GM19397 (cell line): ENCODE results near the gene BHLHE23.
A peak's percentile ranks its signal among the peaks of the same experiment; 100 is the strongest.

ENCODE experiments used
- ATAC-seq: cut with Tn5 transposase; IDR thresholded peaks from one replicate; pipeline ENCODE4 v1.9.1; 2021; ENCODE audit warnings: mild to moderate bottlenecking, moderate library complexity; ENCODE audit not compliant: unreplicated experiment

Gene BHLHE23

DNA sequence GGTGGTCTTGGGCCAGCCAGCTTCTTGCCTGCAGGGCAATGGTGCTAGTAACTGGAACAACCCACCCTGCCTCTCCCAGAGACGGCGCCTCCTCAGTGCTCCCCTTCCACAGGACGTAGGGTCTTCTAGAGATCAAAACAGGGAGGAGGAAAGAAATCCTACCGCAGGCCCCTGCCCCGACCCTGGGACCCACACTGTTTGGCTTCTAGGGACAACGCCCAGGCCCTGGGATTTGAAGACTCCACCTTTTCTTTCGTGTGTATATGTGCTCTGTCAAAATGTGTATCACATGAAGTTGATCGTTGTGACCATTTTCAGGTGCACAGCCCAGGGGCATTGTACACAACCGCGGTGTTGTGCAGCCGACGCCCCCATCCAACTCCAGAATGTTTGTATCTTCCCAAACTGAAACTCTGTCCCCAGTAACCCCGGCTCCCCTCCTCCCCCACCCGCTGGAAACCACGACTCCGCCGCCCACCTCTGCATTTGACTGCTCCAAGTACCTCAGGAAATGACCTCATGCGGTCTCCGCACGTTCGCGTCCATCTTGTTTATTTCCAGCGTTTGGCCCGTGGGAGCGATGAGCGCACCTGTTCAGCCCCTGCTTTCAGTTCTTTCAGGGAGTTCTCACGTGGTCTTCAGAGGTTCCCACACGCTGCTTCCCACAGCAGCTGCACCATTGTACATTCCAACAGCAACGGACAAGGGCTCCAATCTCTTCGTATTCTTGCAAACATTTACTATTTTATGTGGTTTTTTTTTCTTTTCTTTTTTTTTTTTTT is 3.4 kb upstream of the BHLHE23 start:
- peak; percentile 51 for ATAC-seq

DNA sequence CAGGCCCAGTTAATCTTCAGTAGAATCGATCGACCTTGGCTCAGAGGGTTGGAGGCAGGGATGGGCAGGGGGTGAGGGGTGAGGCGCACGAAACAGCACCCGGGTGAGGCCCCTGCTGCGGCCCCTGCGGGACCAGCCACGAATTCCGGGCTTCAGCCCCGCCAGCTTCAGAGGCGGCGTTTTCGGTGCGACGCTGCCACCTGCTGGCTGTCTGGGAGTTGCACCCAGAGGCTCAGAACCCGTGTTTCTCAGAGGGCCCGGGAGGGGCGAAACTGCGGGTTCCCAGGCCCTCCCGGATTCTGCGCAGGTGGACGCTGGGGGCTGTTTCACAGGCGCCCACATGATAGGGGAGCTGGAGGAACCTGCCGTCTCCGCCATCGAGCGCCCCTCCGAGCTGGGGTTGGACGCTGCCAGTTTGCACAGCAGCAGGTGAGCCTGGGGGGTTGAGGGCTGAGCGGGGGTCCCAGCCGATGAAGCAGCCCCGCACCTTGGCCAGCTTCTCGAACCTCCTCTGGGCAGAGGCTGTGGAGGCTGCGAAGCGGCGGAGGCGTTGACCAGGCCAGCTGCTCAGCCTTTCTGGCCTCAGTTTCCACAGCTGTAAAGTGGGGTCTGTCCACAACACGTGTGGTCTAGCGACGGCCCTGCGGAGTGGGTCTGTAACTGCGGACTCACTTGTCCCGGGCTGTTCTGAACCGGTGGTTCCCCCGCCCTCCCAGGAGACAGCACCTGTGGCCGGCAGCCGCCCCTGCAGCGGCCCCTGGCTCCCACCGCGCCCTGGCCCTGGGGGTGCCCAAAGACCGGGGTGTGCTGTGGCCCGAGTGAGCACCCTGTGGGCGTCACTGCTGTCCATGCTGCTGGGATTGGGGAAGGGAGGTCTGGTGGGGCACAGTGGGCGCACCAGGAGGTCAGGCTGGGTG is 2.5 kb upstream of the BHLHE23 start:
- peak; percentile 52 for ATAC-seq

DNA sequence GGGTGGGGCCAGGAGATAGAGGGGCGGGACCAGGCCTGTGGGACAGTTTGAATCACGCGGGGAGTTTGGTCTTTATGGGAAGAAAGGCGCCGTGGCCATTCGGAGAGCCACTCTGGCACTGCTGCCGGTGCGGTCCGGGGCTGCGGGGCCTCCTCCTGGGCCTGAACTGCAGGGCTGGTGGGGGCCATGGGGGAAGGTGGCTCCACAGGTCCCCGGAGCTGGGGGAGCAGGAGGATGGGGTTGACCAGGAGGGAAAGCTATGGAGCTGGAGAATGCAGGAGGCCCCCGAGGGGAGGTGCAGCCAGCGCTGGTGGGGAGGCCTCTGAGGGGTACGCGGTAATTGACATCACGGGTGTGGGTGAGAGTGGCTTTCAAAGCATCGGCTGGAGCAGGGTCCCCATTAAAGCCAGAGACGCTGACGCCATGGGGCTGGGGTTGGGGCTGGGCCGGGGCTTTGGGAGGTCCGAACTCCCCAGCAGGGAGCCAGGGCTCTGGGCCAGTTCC is 1.8 kb upstream of the BHLHE23 start:
- ATAC-seq, result no peak

DNA sequence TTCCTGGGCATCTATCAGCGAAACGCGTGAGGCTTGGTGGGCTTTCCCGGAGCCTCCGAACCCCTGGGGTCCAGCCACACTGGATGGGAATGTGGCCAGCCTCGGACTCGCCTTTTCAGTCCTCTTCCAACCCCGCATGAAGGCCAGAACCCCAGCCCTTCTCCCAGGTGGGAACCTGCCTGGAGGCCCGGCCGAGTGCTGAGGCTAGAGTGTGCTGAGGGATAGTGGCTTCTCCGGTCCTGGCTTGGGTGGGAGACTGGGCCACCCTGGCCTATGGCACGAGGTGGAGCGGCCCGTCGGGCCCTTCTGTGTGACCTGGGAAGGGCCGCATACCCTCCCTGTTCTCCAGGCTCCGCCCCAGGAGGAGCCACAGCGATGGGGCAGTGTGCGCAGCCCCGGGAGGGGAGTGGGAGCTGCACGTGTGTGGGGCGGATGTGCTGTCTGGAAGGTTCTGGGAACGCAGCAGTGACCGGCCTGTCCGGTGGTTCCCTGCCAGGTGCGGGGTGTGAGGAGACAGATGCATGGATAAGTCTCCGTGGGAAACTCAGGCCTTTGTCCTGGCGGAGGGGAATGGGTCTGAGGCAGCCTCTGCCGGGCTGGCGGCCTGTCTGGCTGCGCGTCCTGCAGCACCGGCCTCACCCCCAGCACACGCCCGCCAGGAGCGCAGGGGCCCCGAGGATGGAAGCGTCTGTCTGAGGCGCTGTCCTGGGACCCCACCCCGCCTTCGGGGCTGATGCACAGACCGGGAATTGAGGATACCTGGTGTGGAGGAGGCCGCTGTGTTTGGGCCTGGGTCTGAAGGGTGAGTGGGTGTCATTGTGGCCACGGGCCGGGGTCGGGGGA is 1.1 kb upstream of the BHLHE23 start:
- no peak for ATAC-seq

DNA sequence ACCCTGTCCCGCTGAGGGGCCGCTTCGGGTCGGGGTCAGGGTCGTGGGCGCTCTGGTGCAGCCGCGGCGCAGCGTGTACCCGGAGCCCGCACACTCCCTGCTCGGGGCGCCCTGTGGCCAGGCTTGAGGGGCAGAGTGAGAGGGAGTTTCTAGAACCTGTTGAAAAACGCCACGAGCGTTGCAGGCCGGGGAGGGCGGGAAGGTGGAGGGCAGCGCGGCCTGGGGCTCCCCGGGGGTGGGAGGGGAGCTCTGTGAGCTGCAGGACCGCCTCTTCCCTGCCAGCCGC is 539 bp upstream of the BHLHE23 start:
- no peak for ATAC-seq

DNA sequence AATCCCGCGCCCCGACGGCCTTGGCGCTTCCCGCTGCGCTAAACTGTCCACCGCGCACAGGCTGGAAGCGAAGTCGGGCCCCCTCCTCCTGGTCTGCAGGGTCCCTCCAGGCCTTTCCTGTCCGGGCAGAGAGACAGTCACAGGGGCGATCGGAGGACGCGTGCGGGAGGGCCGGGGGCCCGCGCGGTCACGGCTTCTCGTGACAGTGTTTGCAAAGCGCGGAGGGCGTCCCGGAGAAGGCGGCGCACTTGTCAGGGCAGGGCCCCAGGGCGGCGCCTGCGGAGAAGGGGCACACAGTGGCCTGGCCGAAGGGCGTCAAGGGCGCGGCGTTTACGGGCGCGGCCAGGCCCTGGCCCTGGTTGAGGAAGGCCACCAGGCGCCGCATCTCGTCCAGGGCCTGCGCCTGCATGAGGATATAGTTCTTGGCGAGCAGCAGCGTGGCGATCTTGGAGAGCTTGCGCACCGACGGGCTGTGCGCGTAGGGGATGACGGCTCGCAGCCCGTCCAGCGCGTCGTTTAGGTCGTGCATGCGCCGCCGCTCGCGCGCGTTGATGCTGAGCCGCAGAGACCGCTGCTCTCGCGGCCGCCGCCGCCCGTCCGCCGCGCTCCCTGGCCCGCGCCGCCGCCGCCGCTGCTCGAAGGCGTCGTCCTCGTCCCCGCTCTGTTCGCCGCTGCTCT is 763 bp downstream of the BHLHE23 start:
- no peak for ATAC-seq

DNA sequence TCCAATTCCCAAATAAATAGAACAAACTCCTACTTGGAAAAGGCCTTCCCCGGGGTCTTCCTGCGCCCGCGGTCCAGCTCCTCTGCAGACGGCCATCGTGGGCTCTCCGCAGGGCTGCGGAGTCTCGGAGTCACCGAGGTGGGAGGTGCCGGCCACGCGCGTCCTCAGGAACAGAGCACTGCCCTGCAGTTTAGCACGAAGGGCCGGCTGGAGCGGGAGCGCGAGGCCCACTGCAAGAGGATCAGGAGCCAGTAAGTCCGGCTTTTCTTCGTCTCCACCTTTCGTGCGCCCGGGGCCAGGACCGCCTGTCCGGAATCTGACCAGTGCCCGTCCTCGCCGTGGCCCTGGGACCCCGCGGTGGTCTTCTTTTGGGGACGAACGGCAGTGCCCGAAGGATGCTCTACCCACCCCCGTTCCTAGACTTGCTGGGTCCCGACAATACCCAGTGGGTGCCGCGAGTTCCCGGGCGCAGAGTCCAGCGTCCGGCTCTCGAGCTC is 1.4 kb downstream of the BHLHE23 start:
- no peak for ATAC-seq

DNA sequence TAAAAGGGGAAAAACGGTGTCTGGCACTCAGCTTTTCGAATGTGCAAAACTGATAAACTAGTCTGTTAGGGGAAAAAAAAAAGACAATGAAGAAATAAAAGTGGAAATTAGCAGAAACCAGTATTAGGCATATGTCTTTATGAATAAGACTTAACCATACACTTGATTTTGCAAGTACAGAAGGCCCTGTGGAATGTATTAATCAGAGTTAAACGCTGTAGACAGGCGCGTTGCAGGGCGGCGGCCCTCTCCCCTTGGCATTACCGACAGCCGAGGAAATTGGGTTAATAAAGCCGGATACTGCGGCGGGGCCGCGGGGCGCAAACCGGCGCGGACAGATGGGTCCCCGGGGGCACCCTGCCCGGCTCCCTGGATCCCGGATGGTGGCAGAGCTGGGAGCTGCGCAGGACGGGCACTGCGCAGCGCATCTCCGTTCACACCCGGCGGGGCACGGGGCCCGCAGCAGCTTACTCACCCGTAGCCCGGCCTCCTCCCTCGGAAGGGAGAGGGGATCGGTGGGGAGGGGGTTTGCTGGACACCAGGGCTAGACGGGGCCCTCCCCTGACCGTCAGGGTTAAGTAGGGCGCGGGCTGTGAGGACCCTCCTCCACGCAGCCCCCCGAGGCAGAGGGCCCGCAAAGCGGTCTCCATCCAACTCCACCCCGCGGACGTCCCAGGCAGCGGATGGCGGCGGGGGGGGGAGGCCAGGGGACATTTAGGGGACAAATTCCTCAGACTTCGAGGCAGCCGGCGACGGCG is 2.0 kb downstream of the BHLHE23 start:
- no peak for ATAC-seq

DNA sequence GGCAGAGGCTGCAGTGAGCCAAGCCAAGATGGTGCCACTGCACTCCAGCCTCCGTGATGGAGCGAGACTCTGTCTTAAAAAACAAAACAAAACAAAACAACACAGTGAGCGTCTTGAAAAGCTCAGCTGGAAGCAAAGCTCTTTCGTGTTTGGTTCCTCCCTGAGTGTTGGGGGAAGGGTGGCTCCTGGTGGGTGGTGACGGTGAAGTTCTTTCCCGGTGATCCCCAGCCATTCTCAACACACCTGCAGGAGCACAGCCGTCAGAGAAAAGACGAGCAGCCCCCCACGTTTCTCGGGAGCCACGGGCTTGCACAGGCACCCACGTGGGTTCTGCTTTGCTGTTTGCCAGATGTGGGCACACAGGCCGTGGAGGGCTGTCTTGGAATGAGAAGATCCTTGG is 3.2 kb downstream of the BHLHE23 start:
- ATAC-seq, result no peak

DNA sequence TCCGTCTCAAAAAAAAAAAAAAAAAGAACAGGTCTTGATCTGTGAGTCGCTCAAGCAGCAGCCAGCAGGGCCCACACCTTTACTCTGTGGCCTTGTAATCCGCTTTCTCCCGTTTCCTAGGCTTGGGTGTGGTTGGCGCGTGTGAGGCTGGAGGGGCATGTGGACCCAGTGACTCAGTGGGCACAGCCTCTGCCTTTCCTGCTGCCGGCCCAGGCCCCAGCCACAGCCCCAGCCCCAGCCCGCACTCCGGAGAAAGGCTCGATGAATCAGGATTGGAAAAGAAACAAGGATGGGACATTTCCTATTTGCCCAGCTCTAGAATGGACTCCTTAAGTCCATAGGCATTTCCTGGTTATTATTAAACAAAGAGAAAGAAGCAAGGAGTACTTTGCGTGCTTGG is 4.3 kb downstream of the BHLHE23 start:
- ATAC-seq, result no peak

DNA sequence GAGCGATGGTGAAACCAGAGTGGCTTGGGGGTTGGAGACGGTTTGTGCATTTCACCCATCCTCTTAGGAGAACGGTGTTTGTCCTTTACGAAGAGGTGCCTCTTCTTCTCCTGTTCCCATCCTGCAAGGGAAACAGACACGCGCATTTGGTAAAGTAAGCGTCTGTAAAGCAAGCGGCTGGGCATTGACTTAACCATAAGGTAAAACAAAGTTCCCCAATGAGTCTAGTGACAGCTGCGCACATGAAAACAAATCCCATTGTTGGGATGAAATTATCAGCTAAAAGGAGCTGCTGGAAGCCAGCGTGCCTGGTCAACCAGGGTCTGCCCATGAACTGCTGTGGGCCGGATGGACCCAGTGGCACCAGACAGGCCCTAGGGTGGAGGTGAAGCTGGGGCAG is 5.8 kb downstream of the BHLHE23 start:
- no peak for ATAC-seq

DNA sequence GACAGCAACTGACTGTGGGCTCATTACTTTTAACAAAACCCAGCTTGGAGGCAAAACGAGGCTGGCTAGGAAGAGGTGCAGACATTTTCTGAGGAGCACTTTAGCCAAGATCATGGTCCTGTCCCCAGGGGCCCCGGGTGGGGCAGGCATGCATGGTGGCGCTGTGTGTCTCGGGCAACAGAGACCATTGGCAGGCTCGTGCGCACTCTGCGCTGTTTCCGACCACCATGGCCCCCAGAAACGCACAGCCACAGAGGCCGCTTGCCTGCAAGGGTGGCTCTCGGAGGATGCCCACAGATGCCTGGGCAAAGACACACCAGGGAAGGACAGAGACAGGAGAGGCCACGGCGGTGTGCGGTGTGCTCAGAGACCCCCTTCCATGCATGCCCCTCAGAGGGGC is 6.7 kb downstream of the BHLHE23 start:
- ATAC-seq, result no peak

DNA sequence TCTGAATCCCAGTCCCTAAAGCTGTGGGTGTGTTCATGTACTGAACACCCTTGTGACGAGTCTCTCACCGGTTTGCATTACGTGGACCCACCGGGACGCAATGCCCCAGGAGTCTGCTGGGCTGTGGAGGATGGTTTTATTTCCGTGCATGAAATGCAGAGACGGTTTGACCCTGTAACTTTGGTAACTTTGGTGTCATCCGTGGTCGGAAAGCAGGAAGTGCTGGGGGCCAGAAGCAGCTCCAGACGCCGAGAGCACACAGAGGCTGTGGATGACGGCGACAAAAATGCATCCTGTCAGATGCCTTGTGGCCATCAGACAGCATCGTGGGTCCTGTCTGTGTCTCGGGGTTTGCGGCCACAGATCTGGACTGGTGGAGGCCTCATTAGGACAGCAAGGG is 7.2 kb downstream of the BHLHE23 start:
- ATAC-seq, result no peak

DNA sequence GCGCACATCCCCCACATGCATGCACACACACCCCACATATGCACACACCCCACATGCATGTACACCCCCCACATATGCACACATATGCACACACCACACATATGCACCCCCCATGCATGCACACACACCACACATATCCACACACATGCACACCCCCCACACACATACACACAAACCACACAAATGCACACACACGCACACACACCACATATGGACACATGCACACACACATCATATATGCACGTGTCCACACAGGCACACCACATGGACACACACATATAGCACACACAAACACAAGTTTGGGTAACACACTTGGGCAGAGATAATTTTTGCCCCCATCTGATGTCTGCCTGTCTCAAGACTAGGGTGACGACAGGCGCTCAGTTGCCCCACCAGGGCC is 8.3 kb downstream of the BHLHE23 start:
- no peak for ATAC-seq

DNA sequence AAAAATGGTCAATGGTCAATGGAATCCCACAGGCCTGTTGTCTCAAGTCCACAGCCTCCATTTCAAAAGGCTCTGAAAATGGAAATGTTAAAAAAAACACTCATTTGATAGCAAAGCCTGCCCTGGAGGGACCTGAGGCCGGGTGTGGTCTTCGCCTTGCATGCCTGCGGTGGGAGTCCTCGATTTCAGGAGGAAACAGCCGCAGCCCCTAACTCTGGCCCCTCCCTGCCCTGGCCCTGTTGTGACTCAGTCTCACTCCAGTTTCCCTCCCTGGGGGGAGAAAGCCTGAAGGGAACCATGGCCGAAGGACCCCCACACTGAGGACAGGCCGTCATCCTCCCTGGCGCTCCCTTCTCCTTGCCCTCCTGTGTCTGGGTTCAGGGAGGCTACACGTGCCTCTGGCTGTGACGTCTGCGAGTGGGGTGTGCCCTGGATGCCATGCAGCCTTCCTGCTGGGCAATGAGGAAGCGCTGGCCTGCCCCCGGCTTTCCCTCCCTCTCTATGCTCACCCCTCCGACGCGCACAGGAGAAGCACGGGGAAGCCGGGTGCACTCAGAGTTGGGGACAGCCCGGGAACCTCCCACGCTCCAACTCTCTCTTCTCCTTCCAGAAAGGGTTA is 9.2 kb downstream of the BHLHE23 start:
- no peak for ATAC-seq

DNA sequence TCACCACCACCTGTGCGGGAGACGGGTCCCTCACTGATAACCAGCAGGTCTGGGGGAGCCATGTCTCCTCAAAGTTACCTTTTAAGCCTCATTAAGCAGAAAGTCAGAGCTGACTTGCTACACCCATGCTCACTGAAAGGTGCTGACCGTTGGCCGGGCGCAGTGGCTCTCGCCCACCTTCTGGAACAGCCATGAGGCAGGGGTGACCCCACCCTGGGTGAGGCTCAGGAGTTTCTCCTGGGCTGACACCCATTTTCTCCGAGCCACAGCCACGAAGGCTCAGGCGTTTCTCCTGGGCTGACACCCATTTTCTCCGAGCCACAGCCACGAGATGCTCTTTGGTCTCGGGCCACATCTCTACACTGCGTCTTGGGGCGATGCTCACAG is 10.2 kb downstream of the BHLHE23 start:
- ATAC-seq, result no peak

DNA sequence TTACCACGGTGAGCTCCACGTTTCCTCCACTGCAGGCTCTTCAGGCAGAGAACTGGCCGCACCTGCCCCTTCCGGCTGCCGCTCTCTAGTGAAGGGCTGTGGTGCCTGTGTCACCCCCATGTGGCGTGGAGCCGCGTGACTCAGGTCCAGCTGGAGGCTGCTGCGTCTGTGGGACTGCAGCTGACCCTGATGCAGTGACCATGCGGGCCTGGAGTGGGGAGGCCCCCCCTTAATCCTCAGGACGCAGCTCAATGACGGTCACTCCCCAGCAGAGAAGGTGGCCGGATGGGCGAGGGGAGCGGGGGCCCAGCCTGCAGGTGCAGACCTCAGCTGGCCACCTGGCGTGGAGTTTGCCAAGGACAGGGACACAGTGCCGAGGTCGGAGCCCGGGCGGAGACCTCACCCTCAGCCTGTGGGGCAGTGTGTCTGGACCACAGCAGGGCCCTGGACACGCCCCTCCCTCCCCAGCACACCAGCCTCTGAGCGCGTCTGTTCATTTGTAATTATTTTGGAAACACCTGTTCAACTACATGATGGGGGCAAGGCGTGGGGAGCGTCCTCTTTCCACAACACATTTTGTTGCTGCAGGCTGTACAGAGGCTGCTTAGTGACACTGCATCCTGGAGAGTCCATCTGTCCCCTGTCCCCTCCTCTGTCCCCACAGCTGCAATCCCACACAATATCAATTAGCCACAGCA is 10.7 kb downstream of the BHLHE23 start:
- ATAC-seq, result no peak

DNA sequence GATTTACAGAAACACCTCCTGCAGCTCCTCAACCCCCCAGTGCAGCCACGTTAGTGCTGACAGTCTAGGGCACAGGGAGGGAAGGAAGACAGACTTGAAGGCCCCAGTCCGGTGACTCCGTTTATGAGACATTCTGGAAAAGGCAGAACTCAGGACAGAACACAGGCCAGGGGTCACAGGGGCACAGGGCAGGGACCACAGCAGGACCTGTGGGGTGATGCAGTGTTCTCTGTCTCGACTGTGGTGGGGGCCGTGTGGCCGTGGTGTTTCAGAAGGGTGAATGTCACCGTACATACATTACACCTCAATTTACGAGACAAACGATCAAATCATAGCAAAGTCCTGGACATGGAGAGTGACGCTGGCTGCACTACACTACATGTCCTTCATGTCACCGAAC is 11.3 kb downstream of the BHLHE23 start:
- ATAC-seq, result no peak

DNA sequence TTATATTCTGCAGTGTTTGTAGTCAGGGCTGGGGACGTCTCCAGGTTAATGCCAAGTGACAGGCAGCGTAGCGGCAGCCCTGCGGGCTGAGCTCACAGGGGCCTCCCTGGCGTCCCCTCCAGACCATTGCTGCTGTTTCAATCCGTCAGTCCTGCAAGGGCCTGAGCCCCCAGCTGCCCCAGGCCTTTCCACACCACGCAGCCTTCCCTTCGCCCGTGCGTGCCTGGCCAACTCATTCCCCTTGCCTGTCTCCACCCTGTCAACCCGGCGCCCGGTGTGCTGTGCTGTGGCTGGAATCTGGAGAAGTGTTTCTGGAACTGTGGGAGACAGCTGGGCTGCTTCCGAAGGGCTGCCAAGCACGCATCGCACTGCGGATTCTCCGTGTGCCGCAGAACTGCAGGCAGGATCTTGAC is 11.9 kb downstream of the BHLHE23 start:
- ATAC-seq, result no peak
